H9 (cell line): ENCODE measurements around the gene IQSEC1. TPM values are rescaled to one million over a fixed set of nuclear protein-coding genes. Genes with fewer than 3 reads are reported as not detected.
A peak's percentile ranks its signal among the peaks of the same experiment; 100 is the strongest.

Source experiments
- DNase-seq: peaks from one replicate; pipeline ENCODE4 v3.0.0-alpha.2; 2017
- H2AFZ ChIP-seq: one replicate; pipeline ENCODE4 v1.6.1; 2013; ENCODE audit warnings: mild to moderate bottlenecking, low read length, control low read depth, moderate library complexity
- H2AK5ac ChIP-seq: 2 replicates; pipeline ENCODE4 v1.6.1; 2013; ENCODE audit warnings: low read length, control low read depth, mixed read lengths; ENCODE audit not compliant: insufficient read length
- H2BK120ac ChIP-seq: one replicate; pipeline ENCODE4 v1.6.1; 2013; ENCODE audit warnings: low read depth, mild to moderate bottlenecking, low read length, control low read depth, inconsistent platforms; ENCODE audit not compliant: poor library complexity, severe bottlenecking
- H2BK12ac ChIP-seq: 2 replicates; pipeline ENCODE4 v1.6.1; 2013; ENCODE audit warnings: low read length, control low read depth, mixed read lengths, low read depth; ENCODE audit not compliant: insufficient read length
- H2BK15ac ChIP-seq: 2 replicates; pipeline ENCODE4 v1.6.1; 2013; ENCODE audit warnings: low read depth, low read length, control low read depth
- H2BK20ac ChIP-seq: one replicate; pipeline ENCODE4 v1.6.1; 2013; ENCODE audit warnings: low read depth, mild to moderate bottlenecking, low read length, control low read depth, inconsistent platforms; ENCODE audit not compliant: poor library complexity, severe bottlenecking
- H2BK5ac ChIP-seq: 2 replicates; pipeline ENCODE4 v1.6.1; 2013; ENCODE audit warnings: low read length, control low read depth, mixed read lengths; ENCODE audit not compliant: insufficient read length
- H3K14ac ChIP-seq: 2 replicates; pipeline ENCODE4 v1.6.1; 2013; ENCODE audit warnings: low read length, control low read depth; ENCODE audit not compliant: insufficient read depth
- H3K18ac ChIP-seq: 2 replicates; pipeline ENCODE4 v1.6.1; 2013; ENCODE audit warnings: low read depth, mild to moderate bottlenecking, mixed read lengths, low read length, control low read depth; ENCODE audit not compliant: insufficient read length
- H3K23ac ChIP-seq: 2 replicates; pipeline ENCODE4 v1.6.1; 2013; ENCODE audit warnings: low read length, control low read depth, mixed read lengths, low read depth; ENCODE audit not compliant: insufficient read length
- H3K23me2 ChIP-seq: 2 replicates; pipeline ENCODE4 v1.6.1; 2013; ENCODE audit warnings: low read depth, mild to moderate bottlenecking, mixed read lengths, low read length, control low read depth; ENCODE audit not compliant: insufficient read length, poor library complexity, severe bottlenecking
- H3K27ac ChIP-seq: 2 replicates; pipeline ENCODE4 v1.5.1; 2013; ENCODE audit warnings: low read length, control low read depth, mixed read lengths, low read depth; ENCODE audit not compliant: insufficient read length
- H3K27me3 ChIP-seq: 2 replicates; pipeline ENCODE4 v1.6.1; 2013; ENCODE audit warnings: low read length, control low read depth, inconsistent platforms; ENCODE audit not compliant: insufficient read depth
- H3K4ac ChIP-seq: 2 replicates; pipeline ENCODE4 v1.6.1; 2013; ENCODE audit warnings: low read depth, mild to moderate bottlenecking, control low read depth, inconsistent platforms, low read length, moderate library complexity
- H3K4me1 ChIP-seq: 2 replicates; pipeline ENCODE4 v1.6.1; 2013; ENCODE audit warnings: low read length, control low read depth, inconsistent platforms; ENCODE audit not compliant: insufficient read depth
- H3K4me2 ChIP-seq: 2 replicates; pipeline ENCODE4 v1.6.1; 2013; ENCODE audit warnings: low read length, control low read depth, mixed read lengths; ENCODE audit not compliant: insufficient read length, insufficient read depth
- H3K56ac ChIP-seq: 2 replicates; pipeline ENCODE4 v1.6.1; 2013; ENCODE audit warnings: low read depth, mild to moderate bottlenecking, mixed read lengths, low read length, control low read depth; ENCODE audit not compliant: insufficient read length
- H3K79me1 ChIP-seq: 2 replicates; pipeline ENCODE4 v1.6.1; 2013; ENCODE audit warnings: low read depth, mild to moderate bottlenecking, moderate library complexity, low read length, control low read depth, inconsistent platforms; ENCODE audit not compliant: insufficient read depth, poor library complexity, severe bottlenecking
- H3K79me2 ChIP-seq: 2 replicates; pipeline ENCODE4 v1.6.1; 2013; ENCODE audit warnings: low read length, control low read depth, inconsistent platforms; ENCODE audit not compliant: insufficient read depth
- H3K9ac ChIP-seq: 2 replicates; pipeline ENCODE4 v1.6.1; 2013; ENCODE audit warnings: low read length, control low read depth, mixed read lengths; ENCODE audit not compliant: insufficient read length; ENCODE audit errors: extremely low read depth
- H3K9me3 ChIP-seq: one replicate; pipeline ENCODE4 v1.6.1; 2013; ENCODE audit warnings: low read depth, low read length, inconsistent platforms; ENCODE audit not compliant: control insufficient read depth
- H3T11ph ChIP-seq: one replicate; pipeline ENCODE4 v1.6.1; 2013; ENCODE audit warnings: mild to moderate bottlenecking, low read length, control low read depth, inconsistent platforms
- H4K20me1 ChIP-seq: one replicate; pipeline ENCODE4 v1.6.1; 2013; ENCODE audit not compliant: control insufficient read depth, insufficient read length, insufficient read depth
- H4K5ac ChIP-seq: 2 replicates; pipeline ENCODE4 v1.6.1; 2013; ENCODE audit warnings: low read depth, mild to moderate bottlenecking, mixed read lengths, low read length, control low read depth; ENCODE audit not compliant: insufficient read length
- H4K8ac ChIP-seq: replicated peaks from 2 replicates; pipeline ENCODE4 v1.6.1; 2013; ENCODE audit warnings: low read length, control low read depth, mixed read lengths, low read depth; ENCODE audit not compliant: insufficient read length
- H4K91ac ChIP-seq: 2 replicates; pipeline ENCODE4 v1.6.1; 2013; ENCODE audit warnings: low read depth, mild to moderate bottlenecking, moderate library complexity, mixed read lengths, low read length, control low read depth; ENCODE audit not compliant: insufficient read length
- H3K27ac Mint-ChIP-seq, 3 experiments: 2 replicates in 2 of 3; 3 replicates in 1 of 3; pipeline ENCODE4 v1.8.0; 2020 to 2021; ENCODE audit warnings: mixed read lengths in 3 of 3, mild to moderate bottlenecking in 1 of 3, moderate library complexity in 1 of 3
- H3K27me3 Mint-ChIP-seq: 2 replicates; pipeline ENCODE4 v1.8.0; 2021; ENCODE audit warnings: low read depth, mild to moderate bottlenecking, moderate library complexity, mixed read lengths
- H3K36me3 Mint-ChIP-seq, 3 experiments: 2 replicates in 2 of 3; 3 replicates in 1 of 3; pipeline ENCODE4 v1.8.0; 2020 to 2021; ENCODE audit warnings: low read depth in 3 of 3, mixed read lengths in 3 of 3; ENCODE audit not compliant: insufficient read depth in 1 of 3
- H3K4me1 Mint-ChIP-seq, 2 experiments: 2 replicates each; pipeline ENCODE4 v1.8.0; 2020; ENCODE audit warnings: mixed read lengths in 2 of 2
- H3K4me3 Mint-ChIP-seq, 2 experiments: 2 replicates in 1 of 2; 3 replicates in 1 of 2; pipeline ENCODE4 v1.8.0; 2020 to 2021; ENCODE audit warnings: mild to moderate bottlenecking in 2 of 2, mixed read lengths in 2 of 2, moderate library complexity in 1 of 2
- H3K9me3 Mint-ChIP-seq, 2 experiments: 2 replicates in 1 of 2; 3 replicates in 1 of 2; pipeline ENCODE4 v1.8.0; 2020; ENCODE audit warnings: mild to moderate bottlenecking in 2 of 2, mixed read lengths in 2 of 2, moderate library complexity in 1 of 2
- WGBS: extraction: QIAGEN DNeasy Blood & Tissue Kit; methylation state at CpG from one replicate; pipeline ENCODE4 v1.1.7; 2013; ENCODE audit warnings: missing lambda C conversion rate, low lambda C conversion rate, mixed read lengths; ENCODE audit not compliant: insufficient read length; ENCODE audit errors: extremely low coverage; 5-methylcytosine and 5-hydroxymethylcytosine counted together
- total RNA-seq: library from RNA; stranded (reverse); gene quantifications from 2 replicates; pipeline ENCODE4 v1.2.1, GENCODE V29; 2021
- TF ChIP-seq, protein P1 (sequence below): fragments of 200-600 bp; sonication (generic); conservative IDR thresholded peaks from 3 replicates; pipeline ENCODE4 v1.8.0; 2021; ENCODE audit warnings: antibody characterized with exemption, mild to moderate bottlenecking

The IQSEC1 gene
- total RNA-seq, 1 experiment from 2014 or later, result 19.1 TPM

DNA sequence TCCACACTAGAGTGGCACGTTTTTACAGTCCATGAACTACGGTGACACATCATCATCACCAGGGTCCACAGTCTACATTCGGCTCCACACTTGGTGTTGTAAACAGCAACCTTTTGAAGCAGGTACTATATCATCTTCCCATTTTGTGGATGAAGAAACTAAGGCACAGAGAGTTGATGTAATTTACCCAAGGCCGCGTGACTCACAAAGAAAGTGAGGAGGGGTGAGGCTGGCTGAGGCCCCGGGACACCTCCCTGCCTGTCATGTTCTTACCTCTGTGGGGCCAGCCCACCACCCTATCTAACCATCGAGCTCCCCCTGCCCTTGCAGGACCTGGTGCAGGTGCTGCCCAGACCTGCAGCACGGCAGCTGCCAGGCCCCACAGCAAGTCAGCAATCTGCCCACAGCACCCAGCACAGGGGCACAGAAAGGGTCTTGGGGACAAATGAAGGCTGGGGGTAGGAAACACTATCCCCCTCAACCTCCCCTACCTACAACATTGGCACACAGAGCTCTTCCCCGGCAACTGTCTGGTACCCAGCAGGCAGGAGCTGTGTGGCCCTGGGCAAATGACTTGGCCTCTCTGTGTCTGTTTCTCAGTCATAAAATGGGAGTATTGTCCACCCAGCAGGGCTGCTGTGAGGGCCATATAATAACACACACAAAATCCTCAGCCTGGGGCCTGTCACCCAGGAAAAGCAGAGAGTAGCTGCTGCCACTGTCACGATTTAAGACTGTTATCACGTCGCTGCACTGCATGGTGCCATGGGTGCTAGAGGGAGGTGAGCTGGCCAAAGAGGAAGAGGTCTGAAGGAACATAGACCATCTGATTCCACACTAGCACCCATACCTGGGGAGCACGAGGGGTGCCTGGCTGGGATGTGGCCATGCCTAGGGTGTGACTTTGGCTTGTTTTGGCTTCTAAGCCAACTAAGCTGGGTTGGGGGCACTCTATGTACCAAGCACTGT is 115.1 kb downstream of the IQSEC1 start:
- Histone ChIP-seq H3K79me2 (no peaks in the 10 kb centered on the region), H2BK12ac (no peak overlapping the region), H4K20me1 (no peaks in the 10 kb centered on the region), H3K56ac (no peak overlapping the region), H3K27me3 (no peaks in the 10 kb centered on the region), H3K9me3 (no peaks in the 10 kb centered on the region), H2AFZ (no peak overlapping the region), H3K4ac (no peak overlapping the region), H3K4me2 (no peak overlapping the region), H3K18ac (no peak overlapping the region), H2BK15ac (no peak overlapping the region), H2BK5ac (no peak overlapping the region), H3K23me2 (no peaks in the 10 kb centered on the region), H2AK5ac (no peak overlapping the region), H3K4me1 (peaks cover 4% of the 10 kb centered on the region; the same call in 1 of the 2 replicates), H3K79me1 (peaks cover 3% of the 10 kb centered on the region), H4K91ac (no peak overlapping the region), H3K23ac (no peak overlapping the region), H4K8ac (no peak overlapping the region), H3K14ac (no peak overlapping the region; the same call in 1 of the 2 replicates), H3K9ac (no peak overlapping the region), H2BK120ac (no peak overlapping the region), H2BK20ac (no peak overlapping the region), H3T11ph (no peak overlapping the region), H4K5ac (no peak overlapping the region), H3K27ac (no peak overlapping the region)
- H3K4me3 Mint-ChIP-seq, result no peak overlapping the region; a peak in 1 of 5 replicates
- 0 out of 7 replicates have a peak overlapping the region, but pooled peaks of 1 of the 3 experiments have one; percentile 21 for H3K27ac Mint-ChIP-seq
- TF ChIP-seq, protein P1, sequence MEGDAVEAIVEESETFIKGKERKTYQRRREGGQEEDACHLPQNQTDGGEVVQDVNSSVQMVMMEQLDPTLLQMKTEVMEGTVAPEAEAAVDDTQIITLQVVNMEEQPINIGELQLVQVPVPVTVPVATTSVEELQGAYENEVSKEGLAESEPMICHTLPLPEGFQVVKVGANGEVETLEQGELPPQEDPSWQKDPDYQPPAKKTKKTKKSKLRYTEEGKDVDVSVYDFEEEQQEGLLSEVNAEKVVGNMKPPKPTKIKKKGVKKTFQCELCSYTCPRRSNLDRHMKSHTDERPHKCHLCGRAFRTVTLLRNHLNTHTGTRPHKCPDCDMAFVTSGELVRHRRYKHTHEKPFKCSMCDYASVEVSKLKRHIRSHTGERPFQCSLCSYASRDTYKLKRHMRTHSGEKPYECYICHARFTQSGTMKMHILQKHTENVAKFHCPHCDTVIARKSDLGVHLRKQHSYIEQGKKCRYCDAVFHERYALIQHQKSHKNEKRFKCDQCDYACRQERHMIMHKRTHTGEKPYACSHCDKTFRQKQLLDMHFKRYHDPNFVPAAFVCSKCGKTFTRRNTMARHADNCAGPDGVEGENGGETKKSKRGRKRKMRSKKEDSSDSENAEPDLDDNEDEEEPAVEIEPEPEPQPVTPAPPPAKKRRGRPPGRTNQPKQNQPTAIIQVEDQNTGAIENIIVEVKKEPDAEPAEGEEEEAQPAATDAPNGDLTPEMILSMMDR, result no peak
- peaks cover 0 to 5% (median 3%) of the 10 kb centered on the region in 3 experiments; a peak in 2 of 7 replicates for H3K36me3 Mint-ChIP-seq
- WGBS, result no CpG with 5 or more reads among the region's 13 CpGs
- DNase-seq, result no peak
- peaks cover 15 to 32% of the 10 kb centered on the region in 2 experiments for H3K4me1 Mint-ChIP-seq
- no peaks in the 10 kb centered on the region for H3K27me3 Mint-ChIP-seq
- H3K9me3 Mint-ChIP-seq, result no peaks in the 10 kb centered on the region
